WI38 (cell line): ENCODE results near the gene SIAH1.
"Not testable (repeated sequence)": the region's sequence is repeated elsewhere in the genome, so short reads cannot be mapped to it uniquely, and the experiment has no call there.

Experiments used
- H3K4me3 ChIP-seq: 2 replicates; pipeline ENCODE4 v1.5.1; 2011; ENCODE audit warnings: low read depth, mild to moderate bottlenecking, control low read depth, low read length
- TF ChIP-seq, protein P1 (sequence below): IDR thresholded peaks from 2 replicates; pipeline ENCODE4 v1.5.1; 2012; ENCODE audit warnings: low read depth, mild to moderate bottlenecking, control low read depth, low read length

Gene SIAH1

DNA sequence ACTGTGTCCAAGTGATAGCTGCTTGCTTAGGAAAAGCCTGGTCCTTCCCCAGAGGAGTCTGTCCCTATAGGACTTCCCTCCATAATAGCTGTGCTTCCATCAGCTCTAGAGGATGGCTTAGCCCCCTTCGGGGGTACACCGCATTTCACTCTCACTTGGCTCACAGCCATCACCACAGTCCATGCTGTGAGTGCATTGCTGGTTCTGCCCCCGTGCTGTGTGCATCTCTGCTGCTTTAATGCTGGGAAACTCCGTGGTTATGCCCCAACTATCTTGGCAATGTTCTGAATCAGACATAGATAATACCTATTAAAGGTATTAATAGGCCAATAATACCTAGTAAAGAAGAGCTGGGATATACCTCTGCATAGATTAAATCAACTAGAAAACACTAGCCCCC, 58.3 kb downstream of the SIAH1 start:
- H3K4me3 ChIP-seq: no peak overlapping the region
- TF ChIP-seq, protein P1, sequence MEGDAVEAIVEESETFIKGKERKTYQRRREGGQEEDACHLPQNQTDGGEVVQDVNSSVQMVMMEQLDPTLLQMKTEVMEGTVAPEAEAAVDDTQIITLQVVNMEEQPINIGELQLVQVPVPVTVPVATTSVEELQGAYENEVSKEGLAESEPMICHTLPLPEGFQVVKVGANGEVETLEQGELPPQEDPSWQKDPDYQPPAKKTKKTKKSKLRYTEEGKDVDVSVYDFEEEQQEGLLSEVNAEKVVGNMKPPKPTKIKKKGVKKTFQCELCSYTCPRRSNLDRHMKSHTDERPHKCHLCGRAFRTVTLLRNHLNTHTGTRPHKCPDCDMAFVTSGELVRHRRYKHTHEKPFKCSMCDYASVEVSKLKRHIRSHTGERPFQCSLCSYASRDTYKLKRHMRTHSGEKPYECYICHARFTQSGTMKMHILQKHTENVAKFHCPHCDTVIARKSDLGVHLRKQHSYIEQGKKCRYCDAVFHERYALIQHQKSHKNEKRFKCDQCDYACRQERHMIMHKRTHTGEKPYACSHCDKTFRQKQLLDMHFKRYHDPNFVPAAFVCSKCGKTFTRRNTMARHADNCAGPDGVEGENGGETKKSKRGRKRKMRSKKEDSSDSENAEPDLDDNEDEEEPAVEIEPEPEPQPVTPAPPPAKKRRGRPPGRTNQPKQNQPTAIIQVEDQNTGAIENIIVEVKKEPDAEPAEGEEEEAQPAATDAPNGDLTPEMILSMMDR: no peak

DNA sequence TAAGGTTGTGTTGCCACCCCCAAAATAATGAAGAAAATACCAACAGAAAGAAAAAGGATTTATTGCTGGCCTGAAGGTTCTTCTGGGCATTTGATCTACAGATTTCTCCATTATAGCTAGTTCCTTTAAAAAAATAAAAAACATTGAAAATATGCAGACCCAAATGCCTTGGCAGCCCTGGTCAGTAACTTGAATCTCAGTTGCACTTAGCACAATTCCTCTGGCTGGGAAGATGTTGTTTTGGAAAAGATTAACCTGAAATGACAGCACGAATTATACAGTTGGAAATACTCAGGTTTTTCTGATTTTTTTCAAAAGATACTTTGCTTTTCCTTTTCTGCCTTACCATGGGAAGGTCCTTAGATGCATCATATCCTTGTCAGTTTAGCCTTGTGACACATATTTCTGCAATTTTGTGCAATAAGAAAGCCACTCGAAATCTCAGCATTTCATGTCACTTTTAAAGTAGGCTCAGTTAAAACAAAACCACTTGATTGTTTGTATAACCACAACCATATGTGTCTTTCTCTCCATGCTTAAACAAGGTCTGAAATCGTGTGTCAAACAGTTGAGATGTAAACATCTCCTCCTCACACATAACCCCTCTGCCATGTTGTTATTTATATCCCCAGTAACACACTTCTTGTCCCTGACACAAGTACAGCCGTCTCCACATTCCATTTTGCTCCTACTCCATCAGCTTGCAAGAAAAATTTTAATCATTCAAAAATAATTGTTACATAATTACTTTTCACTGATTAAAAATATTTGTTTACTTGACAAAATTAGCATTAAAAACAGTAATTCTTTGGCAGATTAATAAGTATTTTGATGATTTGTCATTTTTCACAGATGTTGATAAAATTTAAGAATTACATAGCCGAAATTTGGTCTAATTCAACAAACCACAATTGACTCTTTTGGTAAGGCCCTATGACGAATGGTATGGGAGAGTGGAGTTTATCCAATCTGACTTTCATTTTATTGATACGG, 61.1 kb downstream of the SIAH1 start:
- TF ChIP-seq, protein P1: no peak
- no peak overlapping the region for H3K4me3 ChIP-seq

DNA sequence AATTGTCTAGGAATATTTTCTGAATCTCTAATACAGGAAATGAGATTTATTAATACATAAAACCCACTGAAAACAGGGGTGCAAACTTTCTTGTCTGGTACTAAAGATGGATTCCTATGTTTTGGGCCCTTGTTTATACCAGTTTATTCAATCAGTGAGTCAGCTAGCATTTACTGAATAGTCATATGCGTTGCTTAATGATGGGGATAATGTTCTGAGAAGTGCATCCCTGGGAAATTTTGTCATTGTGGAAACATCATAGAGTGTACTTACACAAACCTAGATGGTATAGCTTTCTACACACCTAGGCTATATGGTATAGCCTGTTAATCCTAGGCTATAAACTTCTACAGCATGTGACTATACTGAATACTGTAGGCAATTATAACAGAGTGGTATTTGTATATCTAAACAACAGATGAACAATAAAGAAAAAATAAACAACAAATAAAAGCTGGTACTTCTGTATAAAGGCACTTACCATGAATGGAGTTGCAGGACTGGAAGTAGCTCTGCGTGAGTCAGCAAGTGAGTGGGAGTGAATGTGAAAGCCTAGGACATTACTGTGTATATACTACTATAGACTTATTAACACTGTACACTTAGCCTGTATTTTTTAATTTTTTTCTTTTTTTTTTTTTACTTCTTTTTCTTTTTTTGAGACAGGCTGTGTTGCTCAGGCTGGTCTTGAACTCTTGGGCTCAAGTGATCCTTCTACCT, 63.7 kb downstream of the SIAH1 start:
- TF ChIP-seq, protein P1: no peak
- no peak overlapping the region for H3K4me3 ChIP-seq

DNA sequence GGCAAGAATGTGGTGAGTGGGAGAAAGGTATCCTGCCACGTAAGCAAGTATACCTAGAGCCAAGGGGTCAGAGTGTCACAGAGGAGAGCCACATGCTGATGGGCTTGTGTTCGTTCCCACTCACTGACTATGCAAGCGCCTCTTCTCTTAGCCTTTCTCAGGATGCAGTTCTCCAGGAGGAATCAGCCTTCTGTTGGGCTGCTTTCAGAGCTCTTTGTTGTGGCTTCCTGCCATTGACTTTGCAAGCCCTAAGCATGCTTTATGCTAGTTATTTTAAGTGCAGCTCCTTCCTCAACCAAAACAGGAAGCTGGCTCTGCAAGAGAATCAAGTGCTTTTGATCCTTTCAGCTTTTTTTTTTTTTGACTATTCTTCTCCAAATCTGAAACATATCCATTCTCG, 66.6 kb downstream of the SIAH1 start:
- TF ChIP-seq, protein P1: no peak
- H3K4me3 ChIP-seq: no peak overlapping the region

DNA sequence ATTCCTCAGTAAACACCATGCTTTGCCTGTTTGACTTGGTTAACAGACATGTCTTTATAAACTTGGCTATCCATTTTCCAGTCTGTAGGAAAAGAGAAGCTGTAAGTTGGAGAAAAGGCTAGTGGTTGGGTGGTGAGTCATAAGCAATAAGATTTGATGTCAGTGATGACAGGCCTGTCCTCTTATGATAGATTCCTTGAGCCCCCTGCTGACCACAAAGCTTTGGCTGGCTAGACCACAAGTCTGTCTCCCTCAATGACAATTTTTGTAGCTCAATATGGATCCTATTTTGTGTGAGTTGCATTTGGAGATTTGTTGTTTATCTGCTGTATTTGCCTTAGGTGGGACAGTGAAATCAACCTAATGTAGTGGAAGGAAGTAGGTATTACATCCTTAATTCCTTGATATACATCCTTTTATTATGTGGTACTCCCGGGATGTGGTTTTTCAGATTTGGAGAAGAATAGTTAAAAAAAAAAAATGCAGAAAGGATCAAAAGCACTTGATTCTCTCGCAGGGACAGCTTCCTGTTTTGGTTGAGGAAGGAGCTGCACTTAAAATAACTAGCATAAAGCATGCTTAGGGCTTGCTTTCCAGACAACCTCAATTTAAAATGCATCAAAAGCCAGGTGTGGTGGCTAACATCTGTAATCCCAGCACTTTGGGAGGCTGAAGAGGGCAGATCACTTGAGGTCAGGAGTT, 67.4 kb downstream of the SIAH1 start:
- TF ChIP-seq, protein P1: no peak
- H3K4me3 ChIP-seq: no peak overlapping the region

DNA sequence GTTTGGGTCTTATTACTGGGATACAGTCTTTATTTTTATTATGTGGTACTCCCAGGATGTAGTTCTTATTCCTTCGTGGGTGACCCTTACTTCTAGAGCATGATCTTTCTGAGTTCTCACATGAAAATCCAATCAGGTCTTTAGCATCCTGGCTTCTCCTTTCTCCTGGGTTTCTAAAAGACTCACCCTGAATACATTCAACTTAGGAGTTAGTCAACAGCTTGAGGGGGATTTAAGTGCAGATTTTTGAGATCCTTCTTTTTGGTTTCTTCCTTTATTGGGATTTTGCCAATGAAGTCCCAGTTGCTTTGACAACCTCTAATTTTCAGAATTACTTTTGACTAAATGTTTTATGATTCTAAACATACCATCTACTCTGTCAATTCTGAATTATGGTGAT, 68.2 kb downstream of the SIAH1 start:
- TF ChIP-seq, protein P1: no peak
- H3K4me3 ChIP-seq: no peak overlapping the region

DNA sequence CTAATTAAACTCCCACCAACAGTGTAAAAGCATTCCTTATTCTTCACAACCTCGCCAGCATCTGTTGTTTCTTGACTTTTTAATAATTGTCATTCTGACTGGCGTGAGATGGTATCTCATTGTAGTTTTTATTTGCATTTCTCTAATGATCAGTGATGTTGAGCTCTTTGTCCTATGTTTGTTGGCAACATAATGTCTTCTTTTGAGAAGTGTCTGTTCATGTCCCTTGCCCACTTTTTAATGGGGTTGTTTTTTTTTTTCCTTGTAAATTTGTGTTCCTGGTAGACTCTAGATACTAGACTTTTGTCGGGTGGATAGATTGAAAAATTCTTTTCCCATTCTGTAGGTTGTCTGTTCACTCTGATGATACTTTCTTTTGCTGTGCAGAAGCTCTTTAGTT, 71.3 kb downstream of the SIAH1 start:
- H3K4me3 ChIP-seq: not testable (repeated sequence)
